ENCODE results near the gene MSANTD2.

DNA sequence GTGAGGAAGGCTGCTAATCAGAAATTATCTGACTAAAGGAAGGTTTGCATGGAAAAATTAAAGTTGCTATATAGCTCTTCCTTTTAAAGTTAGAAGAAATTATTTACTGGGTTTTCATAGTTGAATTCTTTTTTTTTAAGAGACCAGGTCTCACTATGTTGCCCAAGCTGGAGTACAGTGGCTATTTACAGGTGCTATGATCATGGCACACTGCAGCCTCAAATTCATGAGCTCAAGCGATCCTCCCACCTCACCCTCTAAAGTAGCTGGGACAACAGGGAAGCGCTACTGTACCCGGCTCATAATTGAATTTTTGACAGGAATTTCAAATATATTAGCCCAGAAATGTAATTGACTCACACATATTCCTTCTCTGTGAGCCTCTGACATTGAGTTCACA, 3.9 kb downstream of the MSANTD2 start:
- TF ChIP-seq, protein P1, sequence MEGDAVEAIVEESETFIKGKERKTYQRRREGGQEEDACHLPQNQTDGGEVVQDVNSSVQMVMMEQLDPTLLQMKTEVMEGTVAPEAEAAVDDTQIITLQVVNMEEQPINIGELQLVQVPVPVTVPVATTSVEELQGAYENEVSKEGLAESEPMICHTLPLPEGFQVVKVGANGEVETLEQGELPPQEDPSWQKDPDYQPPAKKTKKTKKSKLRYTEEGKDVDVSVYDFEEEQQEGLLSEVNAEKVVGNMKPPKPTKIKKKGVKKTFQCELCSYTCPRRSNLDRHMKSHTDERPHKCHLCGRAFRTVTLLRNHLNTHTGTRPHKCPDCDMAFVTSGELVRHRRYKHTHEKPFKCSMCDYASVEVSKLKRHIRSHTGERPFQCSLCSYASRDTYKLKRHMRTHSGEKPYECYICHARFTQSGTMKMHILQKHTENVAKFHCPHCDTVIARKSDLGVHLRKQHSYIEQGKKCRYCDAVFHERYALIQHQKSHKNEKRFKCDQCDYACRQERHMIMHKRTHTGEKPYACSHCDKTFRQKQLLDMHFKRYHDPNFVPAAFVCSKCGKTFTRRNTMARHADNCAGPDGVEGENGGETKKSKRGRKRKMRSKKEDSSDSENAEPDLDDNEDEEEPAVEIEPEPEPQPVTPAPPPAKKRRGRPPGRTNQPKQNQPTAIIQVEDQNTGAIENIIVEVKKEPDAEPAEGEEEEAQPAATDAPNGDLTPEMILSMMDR (IDR thresholded peaks at IDR 0.05; ENCODE audit: insufficient read depth, low read length) = no peak
- TF ChIP-seq, protein P2, sequence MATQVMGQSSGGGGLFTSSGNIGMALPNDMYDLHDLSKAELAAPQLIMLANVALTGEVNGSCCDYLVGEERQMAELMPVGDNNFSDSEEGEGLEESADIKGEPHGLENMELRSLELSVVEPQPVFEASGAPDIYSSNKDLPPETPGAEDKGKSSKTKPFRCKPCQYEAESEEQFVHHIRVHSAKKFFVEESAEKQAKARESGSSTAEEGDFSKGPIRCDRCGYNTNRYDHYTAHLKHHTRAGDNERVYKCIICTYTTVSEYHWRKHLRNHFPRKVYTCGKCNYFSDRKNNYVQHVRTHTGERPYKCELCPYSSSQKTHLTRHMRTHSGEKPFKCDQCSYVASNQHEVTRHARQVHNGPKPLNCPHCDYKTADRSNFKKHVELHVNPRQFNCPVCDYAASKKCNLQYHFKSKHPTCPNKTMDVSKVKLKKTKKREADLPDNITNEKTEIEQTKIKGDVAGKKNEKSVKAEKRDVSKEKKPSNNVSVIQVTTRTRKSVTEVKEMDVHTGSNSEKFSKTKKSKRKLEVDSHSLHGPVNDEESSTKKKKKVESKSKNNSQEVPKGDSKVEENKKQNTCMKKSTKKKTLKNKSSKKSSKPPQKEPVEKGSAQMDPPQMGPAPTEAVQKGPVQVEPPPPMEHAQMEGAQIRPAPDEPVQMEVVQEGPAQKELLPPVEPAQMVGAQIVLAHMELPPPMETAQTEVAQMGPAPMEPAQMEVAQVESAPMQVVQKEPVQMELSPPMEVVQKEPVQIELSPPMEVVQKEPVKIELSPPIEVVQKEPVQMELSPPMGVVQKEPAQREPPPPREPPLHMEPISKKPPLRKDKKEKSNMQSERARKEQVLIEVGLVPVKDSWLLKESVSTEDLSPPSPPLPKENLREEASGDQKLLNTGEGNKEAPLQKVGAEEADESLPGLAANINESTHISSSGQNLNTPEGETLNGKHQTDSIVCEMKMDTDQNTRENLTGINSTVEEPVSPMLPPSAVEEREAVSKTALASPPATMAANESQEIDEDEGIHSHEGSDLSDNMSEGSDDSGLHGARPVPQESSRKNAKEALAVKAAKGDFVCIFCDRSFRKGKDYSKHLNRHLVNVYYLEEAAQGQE (IDR thresholded peaks at IDR 0.05; ENCODE audit: insufficient replicate concordance, low read depth) = no peak
- TF ChIP-seq POLR2AphosphoS5 (IDR thresholded peaks at IDR 0.05; ENCODE audit: low read depth) (no peak), GABPA (IDR thresholded peaks at IDR 0.05; ENCODE audit: low read depth) (no peak)
